A549 (cell line): ENCODE measurements around the gene NUAK1. TPM values are rescaled to one million over a fixed set of nuclear protein-coding genes. Genes with fewer than 3 reads are reported as not detected.

ENCODE experiments used
- ATAC-seq, 2 experiments: fragments of 200-7000 bp in 1 of 2; fragments of >200 bp in 1 of 2; cut with Nextera tagmentation in 1 of 2; cut with Tn5 transposase in 1 of 2; 3 replicates each; pipeline versions ENCODE4 v1.8.0 to v1.9.1; 2018 to 2020; ENCODE audit warnings: mild to moderate bottlenecking in 1 of 2, moderate library complexity in 1 of 2
- CTCF ChIA-PET: fragments of 300-600 bp; sonication (Branson Sonifier 250); formaldehyde crosslinking; extraction: SDS; loops from one replicate; lab custom pipeline; 2021; ENCODE audit warnings: antibody characterized with exemption, inconsistent platforms; lab: Yijun Ruan, JAX
- POLR2A ChIA-PET: fragments of 350-600 bp; formaldehyde crosslinking; extraction: SDS; loops from one replicate; lab custom pipeline; 2021; ENCODE audit warnings: antibody characterized with exemption, inconsistent platforms; lab: Yijun Ruan, JAX
- DNase-seq, 2 experiments: peaks; one replicate each; pipeline versions ENCODE4 v3.0.0 to v3.0.0-alpha.2; 2011 to 2016; ENCODE audit warnings: low read depth in 1 of 2, low spot score in 1 of 2
- FAIRE-seq: peaks from 2 replicates; lab custom pipeline; 2011; peaks lifted over from hg19 to GRCh38; lab: Jason Lieb, UNC
- H3K27ac ChIP-seq, 2 experiments: fragments of >200 bp; sonication (Bioruptor Twin); formaldehyde crosslinking; 3 replicates each; pipeline ENCODE4 v1.5.1; 2016 to 2017
- H3K4me1 ChIP-seq: fragments of >200 bp; sonication (Bioruptor Twin); formaldehyde crosslinking; 3 replicates; pipeline ENCODE4 v1.6.1; 2016
- H3K4me2 ChIP-seq: fragments of >200 bp; sonication (Bioruptor Twin); formaldehyde crosslinking; 3 replicates; pipeline ENCODE4 v1.6.1; 2016
- H3K4me3 ChIP-seq: fragments of >200 bp; sonication (Bioruptor Twin); formaldehyde crosslinking; 3 replicates; pipeline ENCODE4 v1.5.1; 2016
- H3K9me3 ChIP-seq: fragments of >200 bp; sonication (Bioruptor Twin); formaldehyde crosslinking; 3 replicates; pipeline ENCODE4 v1.6.1; 2016
- CBX2 ChIP-seq: fragments of 200-600 bp; sonication (generic); IDR thresholded peaks from 2 replicates; pipeline ENCODE4 v1.6.1; 2016; ENCODE audit warnings: low read depth, mild to moderate bottlenecking, borderline replicate concordance
- CBX8 ChIP-seq: fragments of 200-600 bp; sonication (generic); IDR thresholded peaks from 2 replicates; pipeline ENCODE4 v1.6.1; 2016
- CEBPB ChIP-seq, 2 experiments: fragments of >200 bp in 1 of 2; sonication (Bioruptor Twin) in 1 of 2; formaldehyde crosslinking in 1 of 2; IDR thresholded peaks; 2 replicates each; pipeline ENCODE4 v1.6.1; 2012 to 2016
- CHD4 ChIP-seq: fragments of 200-600 bp; sonication (generic); IDR thresholded peaks from 2 replicates; pipeline ENCODE4 v1.6.1; 2016; ENCODE audit warnings: antibody characterized with exemption, mild to moderate bottlenecking, borderline replicate concordance
- EP300 ChIP-seq, 2 experiments: fragments of >200 bp; sonication (Bioruptor Twin); formaldehyde crosslinking; IDR thresholded peaks; 2 replicates in 1 of 2; 3 replicates in 1 of 2; pipeline ENCODE4 v1.6.1; 2016 to 2017
- FOSB ChIP-seq: fragments of 250-450 bp; sonication (Bioruptor Pico); IDR thresholded peaks from 2 replicates; pipeline ENCODE4 v1.5.0; 2020; ENCODE audit warnings: mild to moderate bottlenecking, moderate library complexity
- HEYL ChIP-seq: fragments of 250-450 bp; sonication (Bioruptor Pico); IDR thresholded peaks from 2 replicates; pipeline ENCODE4 v1.8.0; 2021; ENCODE audit warnings: mild to moderate bottlenecking, moderate library complexity
- JUN ChIP-seq, 2 experiments: fragments of >200 bp; sonication (Bioruptor Twin); formaldehyde crosslinking; IDR thresholded peaks; 2 replicates in 1 of 2; 3 replicates in 1 of 2; pipeline ENCODE4 v1.6.1; 2016 to 2017
- KDM1A ChIP-seq: fragments of 200-600 bp; sonication (generic); IDR thresholded peaks from 2 replicates; pipeline ENCODE4 v1.6.1; 2016; ENCODE audit warnings: low read depth, mild to moderate bottlenecking
- KDM5A ChIP-seq: fragments of 200-600 bp; sonication (generic); IDR thresholded peaks from 2 replicates; pipeline ENCODE4 v1.6.1; 2016; ENCODE audit warnings: antibody characterized with exemption, mild to moderate bottlenecking
- NPAS2 ChIP-seq: fragments of 250-450 bp; sonication (Bioruptor Pico); IDR thresholded peaks from 2 replicates; pipeline ENCODE4 v1.8.0; 2022; ENCODE audit warnings: mild to moderate bottlenecking, moderate library complexity, borderline replicate concordance
- PHF8 ChIP-seq: fragments of 200-600 bp; sonication (generic); IDR thresholded peaks from 2 replicates; pipeline ENCODE4 v1.6.1; 2016; ENCODE audit warnings: low read depth, mild to moderate bottlenecking, antibody characterized with exemption, moderate library complexity, borderline replicate concordance
- RARB ChIP-seq: fragments of 250-450 bp; sonication (Bioruptor Pico); IDR thresholded peaks from 2 replicates; pipeline ENCODE4 v1.8.0; 2021; ENCODE audit warnings: mild to moderate bottlenecking, moderate library complexity
- SREBF2 ChIP-seq: fragments of 450-650 bp; IDR thresholded peaks from 2 replicates; pipeline ENCODE4 v1.6.1; 2014; ENCODE audit warnings: mild to moderate bottlenecking, moderate library complexity
- TP53 ChIP-seq: fragments of 250-450 bp; sonication (Bioruptor Pico); IDR thresholded peaks from 2 replicates; pipeline ENCODE4 v1.5.0; 2021; ENCODE audit warnings: mild to moderate bottlenecking, moderate library complexity
- ZC3H11A ChIP-seq: fragments of 450-650 bp; IDR thresholded peaks from 2 replicates; pipeline ENCODE4 v1.6.1; 2014; ENCODE audit warnings: antibody characterized with exemption, mild to moderate bottlenecking
- ZFP36 ChIP-seq: fragments of 450-650 bp; IDR thresholded peaks from 2 replicates; pipeline ENCODE4 v1.6.1; 2014; ENCODE audit warnings: borderline replicate concordance; ENCODE audit not compliant: partially characterized antibody
- WGBS: methylation state at CpG from one replicate; pipeline ENCODE4 v1.1.6; 2017; ENCODE audit errors: missing lambda C conversion rate; 5-methylcytosine and 5-hydroxymethylcytosine counted together
- polyA plus RNA-seq, 4 experiments: library from polyadenylated mRNA; depleted of rRNA in 3 of 4; stranded (reverse); fragments of >200 nt; fragmentation: RNase III in 1 of 4; extraction: RNeasy Plus Mini Kit Qiagen cat#74134 plus additional on column Dnase treatment in 1 of 4; gene quantifications; 2 replicates in 3 of 4; 3 replicates in 1 of 4; pipeline ENCODE4 v1.2.3, GENCODE V29; 2011 to 2017
- TF ChIP-seq, protein P1 (sequence below): fragments of 450-650 bp; IDR thresholded peaks from 2 replicates; pipeline ENCODE4 v1.6.1; 2014; ENCODE audit warnings: antibody characterized with exemption
- TF ChIP-seq, protein P2 (sequence below): fragments of >200 bp; sonication (Bioruptor Twin); formaldehyde crosslinking; IDR thresholded peaks from 3 replicates; pipeline ENCODE4 v1.6.1; 2016
- TF ChIP-seq, protein P3 (sequence below): IDR thresholded peaks from 2 replicates; pipeline ENCODE4 v1.6.1; 2012
- TF ChIP-seq, protein P4 (sequence below): fragments of 250-450 bp; sonication (Bioruptor Pico); IDR thresholded peaks from 2 replicates; pipeline ENCODE4 v1.5.0; 2021; ENCODE audit warnings: mild to moderate bottlenecking, moderate library complexity, borderline replicate concordance

The NUAK1 gene
- polyA plus RNA-seq, 2 of the 4 experiments (the other 2 are of a cell fraction): 20.8 to 22.3 TPM

DNA sequence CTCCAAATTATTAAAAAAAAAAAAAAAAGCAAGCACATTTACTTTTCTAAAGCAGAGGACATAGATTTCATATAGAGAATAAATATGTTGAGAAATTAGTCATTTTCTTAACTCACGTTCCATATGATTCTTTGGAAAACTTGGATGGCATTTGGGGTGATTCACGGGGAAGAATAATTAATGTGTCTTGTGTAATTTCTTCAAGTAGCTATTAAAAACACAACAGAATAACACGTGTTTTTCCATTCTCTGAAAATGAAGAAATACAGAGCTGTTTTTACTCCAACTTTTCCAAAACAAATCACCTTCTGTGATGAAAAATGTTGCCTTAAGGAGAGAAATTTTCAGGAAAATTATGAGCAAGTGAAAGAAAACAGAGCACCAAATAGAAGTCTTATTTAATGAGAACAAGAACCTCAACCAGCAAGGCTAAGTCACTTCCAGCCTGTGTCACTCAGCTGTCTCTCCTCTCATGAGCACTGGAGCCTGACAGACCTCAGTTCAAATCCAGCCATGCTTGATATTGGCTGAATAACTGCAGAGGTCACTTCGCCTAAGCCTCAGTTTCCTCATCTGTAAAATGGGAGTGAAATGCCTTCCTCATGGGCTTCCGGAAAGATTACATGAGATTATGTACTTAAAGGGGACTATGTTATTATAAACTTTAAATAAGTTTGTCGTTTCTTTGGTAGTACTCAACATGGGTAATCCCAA lies 42.8 kb upstream of the NUAK1 start:
- POLR2A ChIA-PET: no interaction called here
- 57% methylated on average over 6 of the region's 6 CpGs for WGBS
- Histone ChIP-seq H3K4me3 (no peak overlapping the region), H3K4me1 (no peaks in the 10 kb centered on the region), H3K4me2 (no peak overlapping the region), H3K27ac (no peak overlapping the region), H3K9me3 (no peaks in the 10 kb centered on the region)
- TF ChIP-seq CEBPB (IDR thresholded peaks at IDR 0.05) (no peak), ZFP36 (no peak)
- FAIRE-seq: no peak
- CTCF ChIA-PET: interaction anchor here (0.7 to 0.8 kb wide), 2 partner anchors 11 to 761 kb away, joined by 3 read pairs; no protein-coding TSS in a partner anchor
- ATAC-seq: no peak
- DNase-seq: no peak

DNA sequence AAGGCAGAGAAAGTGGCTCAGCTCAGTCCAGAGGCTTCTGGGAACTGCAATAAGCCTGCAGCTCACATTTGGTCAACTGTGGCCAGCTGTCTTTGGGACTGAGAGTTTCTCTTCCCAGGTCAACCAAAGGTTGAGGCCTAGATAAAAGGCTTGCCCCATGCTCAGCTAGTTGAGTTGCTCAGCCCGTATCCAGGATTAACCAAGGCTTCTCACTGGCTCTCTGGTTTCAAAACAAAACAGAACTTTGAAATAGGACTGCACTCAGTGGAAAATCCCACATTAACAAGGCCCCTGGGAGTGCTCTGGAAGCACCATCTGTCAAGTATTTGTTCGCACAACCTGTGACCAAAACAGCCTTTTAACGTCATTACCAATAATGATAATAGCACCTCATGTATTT lies 40.3 kb upstream of the NUAK1 start:
- Histone ChIP-seq H3K4me1 (no peaks in the 10 kb centered on the region), H3K4me2 (no peak overlapping the region), H3K27ac (no peak overlapping the region), H3K9me3 (no peaks in the 10 kb centered on the region)
- DNase-seq (no peak), ATAC-seq (no peak), FAIRE-seq (no peak)
- 61% methylated on average over 3 of the region's 3 CpGs for WGBS
- ChIA-PET CTCF (interaction anchor here (1.6 kb wide), 1 partner anchor 45 kb away, joined by 4 read pairs; no protein-coding TSS in a partner anchor), POLR2A (no interaction called here)
- no peak for TF ChIP-seq SREBF2
- no peak for TF ChIP-seq PHF8
- no peak for TF ChIP-seq NPAS2
- no peak for TF ChIP-seq KDM1A
- no peak for TF ChIP-seq CHD4
- TF ChIP-seq, protein P1, sequence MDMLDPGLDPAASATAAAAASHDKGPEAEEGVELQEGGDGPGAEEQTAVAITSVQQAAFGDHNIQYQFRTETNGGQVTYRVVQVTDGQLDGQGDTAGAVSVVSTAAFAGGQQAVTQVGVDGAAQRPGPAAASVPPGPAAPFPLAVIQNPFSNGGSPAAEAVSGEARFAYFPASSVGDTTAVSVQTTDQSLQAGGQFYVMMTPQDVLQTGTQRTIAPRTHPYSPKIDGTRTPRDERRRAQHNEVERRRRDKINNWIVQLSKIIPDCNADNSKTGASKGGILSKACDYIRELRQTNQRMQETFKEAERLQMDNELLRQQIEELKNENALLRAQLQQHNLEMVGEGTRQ: no peak
- TF ChIP-seq CBX8: no peak
- no peak for TF ChIP-seq ZC3H11A
- TF ChIP-seq, protein P2, sequence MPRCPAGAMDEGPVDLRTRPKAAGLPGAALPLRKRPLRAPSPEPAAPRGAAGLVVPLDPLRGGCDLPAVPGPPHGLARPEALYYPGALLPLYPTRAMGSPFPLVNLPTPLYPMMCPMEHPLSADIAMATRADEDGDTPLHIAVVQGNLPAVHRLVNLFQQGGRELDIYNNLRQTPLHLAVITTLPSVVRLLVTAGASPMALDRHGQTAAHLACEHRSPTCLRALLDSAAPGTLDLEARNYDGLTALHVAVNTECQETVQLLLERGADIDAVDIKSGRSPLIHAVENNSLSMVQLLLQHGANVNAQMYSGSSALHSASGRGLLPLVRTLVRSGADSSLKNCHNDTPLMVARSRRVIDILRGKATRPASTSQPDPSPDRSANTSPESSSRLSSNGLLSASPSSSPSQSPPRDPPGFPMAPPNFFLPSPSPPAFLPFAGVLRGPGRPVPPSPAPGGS: no peak
- TF ChIP-seq, all 56 proteins: peak for 0
- H3K4me3 ChIP-seq: no peak overlapping the region

DNA sequence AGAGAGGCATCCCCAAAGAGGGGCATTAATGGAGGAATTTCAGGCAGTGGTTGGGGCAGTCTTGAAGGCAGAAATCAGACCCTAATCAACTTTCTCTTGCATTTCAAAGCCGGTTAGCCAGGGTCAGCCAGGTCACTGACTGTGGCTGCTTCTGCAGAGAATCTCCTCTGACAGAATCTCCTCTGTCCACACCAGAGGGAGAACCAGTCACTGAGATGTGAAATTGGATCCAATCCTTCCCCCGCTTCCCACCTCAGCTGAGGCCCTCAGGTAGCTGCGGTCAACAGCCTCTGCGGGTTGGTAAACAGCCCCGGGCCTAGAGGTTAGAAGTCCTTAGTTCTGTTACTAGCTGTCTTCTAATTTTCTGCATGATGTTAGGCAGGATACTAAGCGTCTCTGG lies 39.8 kb upstream of the NUAK1 start:
- H3K4me1 ChIP-seq: no peaks in the 10 kb centered on the region
- no peak overlapping the region for H3K4me2 ChIP-seq
- ATAC-seq: no peak
- H3K27ac ChIP-seq: no peak overlapping the region
- POLR2A ChIA-PET: no interaction called here
- CTCF ChIA-PET: no interaction called here
- 81% methylated on average over 6 of the region's 6 CpGs for WGBS
- no peak for FAIRE-seq
- no peaks in the 10 kb centered on the region for H3K9me3 ChIP-seq
- DNase-seq: no peak
- TF ChIP-seq HEYL (CRISPR knock-in tag) (no peak), NPAS2 (no peak), TP53 (CRISPR knock-in tag) (no peak), RARB (CRISPR knock-in tag) (no peak), SREBF2 (no peak), KDM5A (no peak), CBX2 (no peak), EP300 (IDR thresholded peaks at IDR 0.05) (no peak), JUN (IDR thresholded peaks at IDR 0.05) (no peak), FOSB (no peak), CHD4 (no peak), KDM1A (no peak)
- TF ChIP-seq, protein P3, sequence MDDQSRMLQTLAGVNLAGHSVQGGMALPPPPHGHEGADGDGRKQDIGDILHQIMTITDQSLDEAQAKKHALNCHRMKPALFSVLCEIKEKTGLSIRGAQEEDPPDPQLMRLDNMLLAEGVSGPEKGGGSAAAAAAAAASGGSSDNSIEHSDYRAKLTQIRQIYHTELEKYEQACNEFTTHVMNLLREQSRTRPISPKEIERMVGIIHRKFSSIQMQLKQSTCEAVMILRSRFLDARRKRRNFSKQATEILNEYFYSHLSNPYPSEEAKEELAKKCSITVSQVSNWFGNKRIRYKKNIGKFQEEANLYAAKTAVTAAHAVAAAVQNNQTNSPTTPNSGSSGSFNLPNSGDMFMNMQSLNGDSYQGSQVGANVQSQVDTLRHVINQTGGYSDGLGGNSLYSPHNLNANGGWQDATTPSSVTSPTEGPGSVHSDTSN: no peak
- TF ChIP-seq, protein P4, sequence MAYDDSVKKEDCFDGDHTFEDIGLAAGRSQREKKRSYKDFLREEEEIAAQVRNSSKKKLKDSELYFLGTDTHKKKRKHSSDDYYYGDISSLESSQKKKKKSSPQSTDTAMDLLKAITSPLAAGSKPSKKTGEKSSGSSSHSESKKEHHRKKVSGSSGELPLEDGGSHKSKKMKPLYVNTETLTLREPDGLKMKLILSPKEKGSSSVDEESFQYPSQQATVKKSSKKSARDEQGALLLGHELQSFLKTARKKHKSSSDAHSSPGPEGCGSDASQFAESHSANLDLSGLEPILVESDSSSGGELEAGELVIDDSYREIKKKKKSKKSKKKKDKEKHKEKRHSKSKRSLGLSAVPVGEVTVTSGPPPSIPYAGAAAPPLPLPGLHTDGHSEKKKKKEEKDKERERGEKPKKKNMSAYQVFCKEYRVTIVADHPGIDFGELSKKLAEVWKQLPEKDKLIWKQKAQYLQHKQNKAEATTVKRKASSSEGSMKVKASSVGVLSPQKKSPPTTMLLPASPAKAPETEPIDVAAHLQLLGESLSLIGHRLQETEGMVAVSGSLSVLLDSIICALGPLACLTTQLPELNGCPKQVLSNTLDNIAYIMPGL: no peak
- TF ChIP-seq, all 56 proteins: peak for 0
- H3K4me3 ChIP-seq: no peak overlapping the region
